H1 (cell line): ENCODE results near the gene RNF212. TPM values are rescaled to one million over a fixed set of nuclear protein-coding genes. Genes with fewer than 3 reads are reported as not detected.

Experiments used
- ATF2 ChIP-seq: IDR thresholded peaks from 2 replicates; pipeline ENCODE4 v1.6.1; 2012; ENCODE audit warnings: low read length, inconsistent platforms
- CTBP2 ChIP-seq: IDR thresholded peaks from 2 replicates; pipeline ENCODE4 v1.7.0; 2011; ENCODE audit warnings: borderline replicate concordance, mild to moderate bottlenecking, moderate library complexity, mixed read lengths, low read length; ENCODE audit not compliant: insufficient read depth, insufficient read length
- PHF8 ChIP-seq: fragments of 200-600 bp; sonication (generic); conservative IDR thresholded peaks from 2 replicates; pipeline ENCODE4 v1.7.1; 2012; ENCODE audit warnings: low read depth, mild to moderate bottlenecking, inconsistent platforms, low read length, moderate library complexity
- SAP30 ChIP-seq: fragments of 300-600 bp; sonication (generic); IDR thresholded peaks from 2 replicates; pipeline ENCODE4 v1.7.1; 2012; ENCODE audit warnings: low read length, moderate library complexity, mild to moderate bottlenecking, inconsistent platforms; ENCODE audit not compliant: insufficient read depth, insufficient replicate concordance
- ZNF274 ChIP-seq: IDR thresholded peaks from 2 replicates; pipeline ENCODE4 v1.7.0; 2012; ENCODE audit warnings: low read length, borderline replicate concordance; ENCODE audit errors: extremely low read depth
- polyA plus RNA-seq, 7 experiments: library from polyadenylated mRNA; depleted of rRNA in 3 of 7; stranded (reverse) in 5 of 7; unstranded in 2 of 7; fragments of >200 nt in 5 of 7; fragments of 200-250 nt in 2 of 7; gene quantifications; 1 replicate in 5 of 7; 2 replicates in 1 of 7; 4 replicates in 1 of 7; pipeline versions ENCODE4 v1.2.1 to v1.2.3, GENCODE V29; 2011 to 2013; ENCODE audit warnings: missing spikeins in 2 of 7, mixed read lengths in 2 of 7
- total RNA-seq: library from RNA; stranded (reverse); fragmentation: NEBNext Ultra II Directional; extraction: Animal tissue kit (Norgen Biotek cat#: 25700); gene quantifications from 2 replicates; pipeline ENCODE4 v1.2.1, GENCODE V29; 2021

The RNF212 gene
- total and polyA plus RNA-seq, 2 of the 8 experiments (the other 6 are each of a cell fraction or from before 2014, with no cell fraction given): 3.4 to 5.4 TPM

- no peak for TF ChIP-seq PHF8
- no peak for TF ChIP-seq ZNF274
- no peak for TF ChIP-seq ATF2
- no peak for TF ChIP-seq SAP30
- no peak for TF ChIP-seq CTBP2
These were observed 56.0 kb downstream of the RNF212 start (continued) for GRCh38 chr4:1057403-1057745.
